HepG2 (cell line): ENCODE measurements around the gene TENM3. TPM values are rescaled to one million over a fixed set of nuclear protein-coding genes. Genes with fewer than 3 reads are reported as not detected.

Experiments used
- ATAC-seq: fragments of 200-7000 bp; cut with Tn5 transposase; 3 replicates; pipeline ENCODE4 v1.9.1; 2020; ENCODE audit warnings: mild to moderate bottlenecking, moderate library complexity
- BruUV-seq: library from RNA; stranded (reverse); fragments of 400-500 nt; replicated peaks from 2 replicates; lab custom pipeline; 2021; lab: Mats Ljungman, UMichigan
- CTCF ChIA-PET: fragments of 300-600 bp; formaldehyde crosslinking; extraction: SDS; loops from one replicate; lab custom pipeline; 2021; ENCODE audit warnings: low total read pairs, inconsistent platforms, low intra/inter-chr PET ratio; lab: Yijun Ruan, JAX
- POLR2A ChIA-PET: fragments of 350-600 bp; sonication (Branson Sonifier 250); formaldehyde crosslinking; loops from one replicate; lab custom pipeline; 2020; ENCODE audit warnings: antibody characterized with exemption, inconsistent platforms; lab: Yijun Ruan, JAX
- DNase-seq: peaks from one replicate; pipeline ENCODE4 v3.0.0-alpha.2; 2015; ENCODE audit warnings: low spot score
- FAIRE-seq: peaks from 3 replicates; lab custom pipeline; 2011; peaks lifted over from hg19 to GRCh38; lab: Jason Lieb, UNC
- H2AFZ ChIP-seq: one replicate; pipeline ENCODE4 v1.6.1; 2011; ENCODE audit warnings: low read length, inconsistent platforms
- H3K27ac ChIP-seq: fragments of 300-600 bp; 3 replicates; pipeline ENCODE4 v1.8.0; 2011; ENCODE audit warnings: mixed run types, mild to moderate bottlenecking, mixed read lengths, low read length, inconsistent platforms; ENCODE audit not compliant: insufficient read depth; ENCODE audit errors: extremely low read length
- H3K27me3 ChIP-seq, 2 experiments: fragments of 200-600 bp in 1 of 2; 2 replicates in 1 of 2; 3 replicates in 1 of 2; pipeline versions ENCODE4 v1.6.0 to v1.8.0; 2011; ENCODE audit warnings: low read length in 2 of 2, mild to moderate bottlenecking in 2 of 2, moderate library complexity in 2 of 2, inconsistent platforms in 1 of 2; ENCODE audit not compliant: insufficient read depth in 2 of 2, control insufficient read depth in 1 of 2
- H3K36me3 ChIP-seq, 2 experiments: fragments of 200-600 bp in 1 of 2; replicated peaks in 1 of 2; 2 replicates in 1 of 2; 3 replicates in 1 of 2; pipeline versions ENCODE4 v1.5.1 to v1.8.0; 2011; ENCODE audit warnings: low read length in 2 of 2, inconsistent platforms in 1 of 2; ENCODE audit not compliant: insufficient read depth in 2 of 2, control insufficient read depth in 1 of 2
- H3K4me1 ChIP-seq: 2 replicates; pipeline ENCODE4 v1.5.1; 2012; ENCODE audit warnings: low read length, inconsistent platforms; ENCODE audit not compliant: insufficient read depth
- H3K4me2 ChIP-seq: 2 replicates; pipeline ENCODE4 v1.6.0; 2011; ENCODE audit warnings: low read depth, low read length, inconsistent platforms
- H3K4me3 ChIP-seq, 3 experiments: fragments of 200-600 bp in 1 of 3; sonication (generic), shearing (Covaris generic) in 1 of 3; replicated peaks in 1 of 3; 2 replicates each; pipeline ENCODE4 v1.5.1; 2011 to 2016; ENCODE audit warnings: low read length in 3 of 3, inconsistent platforms in 2 of 3, low read depth in 2 of 3, mild to moderate bottlenecking in 2 of 3, control low read depth in 1 of 3, mixed read lengths in 1 of 3; ENCODE audit not compliant: insufficient read depth in 1 of 3
- H3K79me2 ChIP-seq: one replicate; pipeline ENCODE4 v1.6.1; 2011; ENCODE audit warnings: low read length, inconsistent platforms; ENCODE audit not compliant: insufficient read depth
- H3K9ac ChIP-seq: 2 replicates; pipeline ENCODE4 v1.6.0; 2011; ENCODE audit warnings: mild to moderate bottlenecking, low read depth, low read length, inconsistent platforms; ENCODE audit not compliant: insufficient read depth
- H3K9me3 ChIP-seq: 2 replicates; pipeline ENCODE4 v1.5.1; 2012; ENCODE audit warnings: mild to moderate bottlenecking, low read length
- H4K20me1 ChIP-seq: 2 replicates; pipeline ENCODE4 v1.6.0; 2011; ENCODE audit warnings: inconsistent platforms, mild to moderate bottlenecking, low read length, moderate library complexity; ENCODE audit not compliant: insufficient read depth
- HDAC1 ChIP-seq: sonication (generic); formaldehyde crosslinking; IDR thresholded peaks from 2 replicates; pipeline ENCODE4 v1.5.1; 2020; ENCODE audit warnings: mild to moderate bottlenecking, missing genetic modification reagents
- HMGA1 ChIP-seq: sonication (generic); formaldehyde crosslinking; conservative IDR thresholded peaks from 2 replicates; pipeline ENCODE4 v1.4.0; 2020; ENCODE audit warnings: missing genetic modification reagents
- HNRNPL ChIP-seq: fragments of 200-400 bp; formaldehyde crosslinking; IDR thresholded peaks from 2 replicates; pipeline ENCODE4 v1.6.1; 2017; ENCODE audit warnings: mild to moderate bottlenecking, low read depth, low read length
- IKZF4 ChIP-seq: sonication (generic); formaldehyde crosslinking; IDR thresholded peaks from 2 replicates; pipeline ENCODE4 v1.5.1; 2020; ENCODE audit warnings: borderline replicate concordance, mild to moderate bottlenecking, low read depth, missing genetic modification reagents; ENCODE audit errors: not compliant biosample characterization
- MTA1 ChIP-seq: sonication (generic); formaldehyde crosslinking; IDR thresholded peaks from 2 replicates; pipeline ENCODE4 v1.4.0; 2020; ENCODE audit warnings: missing genetic modification reagents, mild to moderate bottlenecking, borderline replicate concordance
- RNF2 ChIP-seq: fragments of 450-650 bp; conservative IDR thresholded peaks from 2 replicates; pipeline ENCODE4 v1.6.1; 2016; ENCODE audit warnings: low read depth
- ZFP90 ChIP-seq: sonication (generic); formaldehyde crosslinking; IDR thresholded peaks from 2 replicates; pipeline ENCODE4 v1.8.0; 2022; ENCODE audit warnings: missing genetic modification reagents, mild to moderate bottlenecking, inconsistent platforms, borderline replicate concordance
- ZNF180 ChIP-seq: sonication (generic); formaldehyde crosslinking; IDR thresholded peaks from 2 replicates; pipeline ENCODE4 v1.4.0; 2020; ENCODE audit warnings: low read depth, missing genetic modification reagents, borderline replicate concordance
- ZNF264 ChIP-seq: sonication (generic); formaldehyde crosslinking; IDR thresholded peaks from 2 replicates; pipeline ENCODE4 v1.4.0; 2020; ENCODE audit warnings: missing genetic modification reagents
- ZNF407 ChIP-seq: sonication (generic); formaldehyde crosslinking; IDR thresholded peaks from one replicate; pipeline ENCODE4 v1.5.1; 2020; ENCODE audit warnings: mild to moderate bottlenecking, missing genetic modification reagents; ENCODE audit errors: not compliant biosample characterization
- WGBS: methylation state at CpG from one replicate; pipeline ENCODE4 v1.1.6; 2017; ENCODE audit warnings: low lambda C conversion rate; 5-methylcytosine and 5-hydroxymethylcytosine counted together
- in situ Hi-C: cut with HindIII; loops from 2 replicates; pipeline ENCODE4 v1.10.0; 2017; ENCODE audit warnings: low pct_unique_long_range_greater_than_20kb; ENCODE audit not compliant: extremely low pct_ligation_motif_present
- intact Hi-C: fragments of 100-400 bp; cut with micrococcal nuclease; formaldehyde crosslinking; loops from one replicate; pipeline ENCODE4 v1.10.0; 2022; ENCODE audit not compliant: unreplicated experiment
- polyA plus RNA-seq, 8 experiments: library from polyadenylated mRNA; depleted of rRNA in 3 of 8; stranded (reverse) in 7 of 8; unstranded in 1 of 8; fragments of >200 nt; fragmentation: Illumina TruSeq in 4 of 8; extraction: Trizol in 4 of 8; gene quantifications; 2 replicates each; pipeline versions ENCODE4 v1.2.1 to v1.2.3, GENCODE V29; 2011 to 2016; ENCODE audit warnings: low read depth in 4 of 8, missing spikeins in 1 of 8, mixed read lengths in 1 of 8; ENCODE audit not compliant: insufficient read depth in 1 of 8
- total RNA-seq, 5 experiments: library from RNA; depleted of rRNA; stranded (reverse); fragments of >200 nt; fragmentation: Illumina TruSeq; extraction: Trizol; gene quantifications; 2 replicates each; pipeline ENCODE4 v1.2.3, GENCODE V29; 2016; ENCODE audit warnings: low read depth in 1 of 5

The TENM3 gene
- total and polyA plus RNA-seq, 2 of the 13 experiments (the other 11 are each of a cell fraction or from before 2014, with no cell fraction given), result 0.04 TPM; not detected in 1

- TF ChIP-seq ZNF180 (no peak), ZFP90 (no peak), ZNF407 (CRISPR knock-in tag) (no peak), MTA1 (CRISPR knock-in tag) (no peak), RNF2 (no peak), HMGA1 (CRISPR knock-in tag) (no peak), IKZF4 (no peak), HNRNPL (no peak), HDAC1 (CRISPR knock-in tag) (no peak), ZNF264 (CRISPR knock-in tag) (no peak)
- TF ChIP-seq, all 625 proteins: peak for 0
- intact Hi-C loops (no loop called here), in situ Hi-C loops (no loop called here)
- Histone ChIP-seq H3K9me3 (no peaks in the 10 kb centered on the region), H3K4me2 (no peak overlapping the region), H4K20me1 (no peaks in the 10 kb centered on the region), H3K79me2 (no peaks in the 10 kb centered on the region), H3K9ac (no peak overlapping the region), H3K36me3 (no peaks in the 10 kb centered on the region), H3K27me3 (no peaks in the 10 kb centered on the region), H3K4me3 (no peak overlapping the region), H3K27ac (no peak overlapping the region), H3K4me1 (no peaks in the 10 kb centered on the region), H2AFZ (no peak overlapping the region)
- ChIA-PET POLR2A (no interaction called here), CTCF (no interaction called here)
- no peak for FAIRE-seq
- no peak for DNase-seq
- no peak for ATAC-seq
- WGBS, result 47% methylated on average over 9 of the region's 10 CpGs
- no TSS peak for BruUV-seq
Measured at GRCh38 chr4:182245541-182246215, 2.5 kb downstream of the TENM3 start.
